H1 (cell line): Measurements from ENCODE around the gene ASPDH. TPM values are rescaled to one million over a fixed set of nuclear protein-coding genes. Genes with fewer than 3 reads are reported as not detected.

Experiments used
- CTCF ChIA-PET: fragments of 300-600 bp; sonication (Branson Sonifier 250); formaldehyde crosslinking; loops from one replicate; lab custom pipeline; 2021; ENCODE audit not compliant: partially characterized antibody; lab: Charles Lee
- POLR2A ChIA-PET: fragments of 300-600 bp; sonication (Branson Sonifier 250); formaldehyde crosslinking; loops from one replicate; lab custom pipeline; 2021; ENCODE audit warnings: inconsistent platforms; ENCODE audit not compliant: partially characterized antibody; lab: Charles Lee
- DNase-seq, 2 experiments: peaks; one replicate each; pipeline versions ENCODE4 v3.0.0 to v3.0.0-alpha.2; 2010 to 2022; ENCODE audit warnings: low spot score in 2 of 2, low read depth in 1 of 2, mixed read lengths in 1 of 2
- FAIRE-seq: peaks from 2 replicates; lab custom pipeline; 2011; peaks lifted over from hg19 to GRCh38; lab: Jason Lieb, UNC
- H2AFZ ChIP-seq: 2 replicates; pipeline ENCODE4 v1.8.1; 2012; ENCODE audit warnings: low read length, inconsistent platforms
- H2AK5ac ChIP-seq: 2 replicates; pipeline ENCODE4 v1.6.1; 2013; ENCODE audit warnings: low read depth, low read length
- H2BK120ac ChIP-seq: replicated peaks from 2 replicates; pipeline ENCODE3; 2013; ENCODE audit warnings: low read depth, low read length, inconsistent platforms
- H2BK12ac ChIP-seq: 2 replicates; pipeline ENCODE4 v1.6.1; 2013; ENCODE audit warnings: low read depth, low read length
- H2BK15ac ChIP-seq: 2 replicates; pipeline ENCODE4 v1.6.1; 2013; ENCODE audit warnings: low read length
- H2BK20ac ChIP-seq: 2 replicates; pipeline ENCODE4 v1.6.1; 2013; ENCODE audit warnings: low read length
- H2BK5ac ChIP-seq: 2 replicates; pipeline ENCODE4 v1.6.1; 2013; ENCODE audit warnings: low read depth, low read length
- H3K14ac ChIP-seq: 2 replicates; pipeline ENCODE4 v1.6.1; 2013; ENCODE audit warnings: inconsistent platforms; ENCODE audit not compliant: insufficient read length
- H3K18ac ChIP-seq: 2 replicates; pipeline ENCODE4 v1.6.1; 2013; ENCODE audit warnings: low read length; ENCODE audit errors: extremely low read depth
- H3K23ac ChIP-seq: 2 replicates; pipeline ENCODE4 v1.6.1; 2013; ENCODE audit warnings: inconsistent platforms; ENCODE audit not compliant: insufficient read length
- H3K23me2 ChIP-seq: 2 replicates; pipeline ENCODE4 v1.6.1; 2013; ENCODE audit warnings: low read depth, low read length
- H3K27ac ChIP-seq: 2 replicates; pipeline ENCODE4 v1.6.1; 2011; ENCODE audit warnings: low read depth, low read length, inconsistent platforms
- H3K27me3 ChIP-seq, 4 experiments: replicated peaks in 1 of 4; 1 replicate in 1 of 4; 2 replicates in 3 of 4; pipeline versions ENCODE4 v1.6.1 to v1.8.1; 2011 to 2013; ENCODE audit warnings: low read length in 3 of 4, mild to moderate bottlenecking in 3 of 4, inconsistent platforms in 2 of 4, mixed read lengths in 2 of 4, moderate library complexity in 1 of 4; ENCODE audit not compliant: control insufficient read depth in 3 of 4, insufficient read depth in 3 of 4; ENCODE audit errors: extremely low read depth in 1 of 4
- H3K36me3 ChIP-seq, 4 experiments: 2 replicates each; pipeline versions ENCODE4 v1.6.1 to v1.8.1; 2011 to 2013; ENCODE audit warnings: mild to moderate bottlenecking in 4 of 4, low read length in 3 of 4, moderate library complexity in 2 of 4, control low read depth in 1 of 4, inconsistent platforms in 1 of 4; ENCODE audit not compliant: insufficient read depth in 4 of 4, control insufficient read depth in 2 of 4
- H3K4ac ChIP-seq: replicated peaks from 2 replicates; pipeline ENCODE3; 2013; ENCODE audit warnings: low read length, low read depth, mixed read lengths, inconsistent platforms; ENCODE audit not compliant: insufficient read length
- H3K4me1 ChIP-seq, 4 experiments: replicated peaks in 1 of 4; 1 replicate in 1 of 4; 2 replicates in 3 of 4; pipeline versions ENCODE4 v1.6.1 to v1.8.1; 2011 to 2013; ENCODE audit warnings: low read length in 3 of 4, inconsistent platforms in 2 of 4, mixed read lengths in 1 of 4; ENCODE audit not compliant: insufficient read depth in 4 of 4, control insufficient read depth in 3 of 4
- H3K4me2 ChIP-seq, 2 experiments: 2 replicates each; pipeline versions ENCODE4 v1.6.1 to v1.8.1; 2011 to 2013; ENCODE audit warnings: low read depth in 2 of 2, low read length in 2 of 2, control low read depth in 1 of 2, inconsistent platforms in 1 of 2, mild to moderate bottlenecking in 1 of 2; ENCODE audit not compliant: insufficient read depth in 1 of 2
- H3K4me3 ChIP-seq, 4 experiments: fragments of 200-600, 300-600 bp in 1 of 4; sonication (generic), shearing (Covaris generic), sonication (Bioruptor Twin) in 1 of 4; 2 replicates each; pipeline versions ENCODE4 v1.5.1 to v1.8.1; 2011 to 2016; ENCODE audit warnings: low read length in 4 of 4, low read depth in 3 of 4, control low read depth in 2 of 4, inconsistent platforms in 2 of 4, mild to moderate bottlenecking in 2 of 4, mixed read lengths in 1 of 4, moderate library complexity in 1 of 4; ENCODE audit not compliant: insufficient read depth in 2 of 4; ENCODE audit errors: extremely low read depth in 1 of 4
- H3K56ac ChIP-seq: replicated peaks from 2 replicates; pipeline ENCODE3; 2013; ENCODE audit warnings: low read depth, mild to moderate bottlenecking, mixed read lengths, low read length, inconsistent platforms; ENCODE audit not compliant: insufficient read length
- H3K79me1 ChIP-seq: 2 replicates; pipeline ENCODE4 v1.6.1; 2013; ENCODE audit warnings: low read depth, low read length, control low read depth
- H3K79me2 ChIP-seq, 2 experiments: 2 replicates each; pipeline versions ENCODE4 v1.6.1 to v1.8.1; 2012 to 2013; ENCODE audit warnings: low read length in 2 of 2, mild to moderate bottlenecking in 2 of 2, inconsistent platforms in 1 of 2; ENCODE audit not compliant: insufficient read depth in 2 of 2, control insufficient read depth in 1 of 2
- H3K9ac ChIP-seq, 4 experiments: replicated peaks in 1 of 4; 1 replicate in 1 of 4; 2 replicates in 3 of 4; pipeline versions ENCODE4 v1.6.1 to v1.8.1; 2011 to 2013; ENCODE audit warnings: low read depth in 3 of 4, low read length in 3 of 4, control low read depth in 2 of 4, mild to moderate bottlenecking in 2 of 4, moderate library complexity in 2 of 4, inconsistent platforms in 1 of 4; ENCODE audit errors: extremely low read depth in 1 of 4
- H3K9me3 ChIP-seq, 2 experiments: 2 replicates each; pipeline versions ENCODE4 v1.6.1 to v1.8.1; 2012 to 2013; ENCODE audit warnings: mild to moderate bottlenecking in 2 of 2, moderate library complexity in 2 of 2, control low read depth in 1 of 2, inconsistent platforms in 1 of 2, low read depth in 1 of 2, low read length in 1 of 2, mixed read lengths in 1 of 2; ENCODE audit not compliant: insufficient read depth in 2 of 2
- H4K20me1 ChIP-seq, 2 experiments: replicated peaks in 1 of 2; 2 replicates each; pipeline versions ENCODE3 to v1.8.1; 2011 to 2013; ENCODE audit warnings: inconsistent platforms in 2 of 2, low read length in 2 of 2, mild to moderate bottlenecking in 1 of 2; ENCODE audit not compliant: insufficient read depth in 2 of 2, control insufficient read depth in 1 of 2
- H4K5ac ChIP-seq: 2 replicates; pipeline ENCODE4 v1.6.1; 2013; ENCODE audit warnings: low read length, low read depth, mixed read lengths, inconsistent platforms; ENCODE audit not compliant: insufficient read length
- H4K8ac ChIP-seq: 2 replicates; pipeline ENCODE4 v1.8.0; 2013; ENCODE audit warnings: mild to moderate bottlenecking, moderate library complexity, low read length, inconsistent platforms; ENCODE audit not compliant: insufficient read depth; ENCODE audit errors: extremely low read depth
- H4K91ac ChIP-seq: replicated peaks from 2 replicates; pipeline ENCODE3; 2013; ENCODE audit warnings: low read length, mixed read lengths, inconsistent platforms; ENCODE audit not compliant: insufficient read length
- JUN ChIP-seq: IDR thresholded peaks from 2 replicates; pipeline ENCODE4 v1.6.1; 2011; ENCODE audit warnings: low read depth, mild to moderate bottlenecking, improper control_type of control experiment, low read length
- POU5F1 ChIP-seq: IDR thresholded peaks from 2 replicates; pipeline ENCODE4 v1.6.1; 2011; ENCODE audit warnings: low read depth, mild to moderate bottlenecking, low read length, moderate library complexity
- WGBS, 2 experiments: shearing (Covaris generic) in 1 of 2; methylation state at CpG; one replicate each; pipeline versions ENCODE4 v1.1.6 to v1.1.7; 2013 to 2015; ENCODE audit warnings: low lambda C conversion rate in 2 of 2, mixed read lengths in 2 of 2, inconsistent platforms in 1 of 2, low coverage in 1 of 2, missing lambda C conversion rate in 1 of 2; ENCODE audit not compliant: insufficient replicate concordance in 2 of 2, insufficient coverage in 1 of 2, insufficient read length in 1 of 2; ENCODE audit errors: extremely low coverage in 1 of 2, missing lambda C conversion rate in 1 of 2; 5-methylcytosine and 5-hydroxymethylcytosine counted together
- polyA plus RNA-seq, 7 experiments: library from polyadenylated mRNA; depleted of rRNA in 3 of 7; stranded (reverse) in 5 of 7; unstranded in 2 of 7; fragments of >200 nt in 5 of 7; fragments of 200-250 nt in 2 of 7; gene quantifications; 1 replicate in 5 of 7; 2 replicates in 1 of 7; 4 replicates in 1 of 7; pipeline versions ENCODE4 v1.2.1 to v1.2.3, GENCODE V29; 2011 to 2013; ENCODE audit warnings: missing spikeins in 2 of 7, mixed read lengths in 2 of 7
- total RNA-seq: library from RNA; stranded (reverse); fragmentation: NEBNext Ultra II Directional; extraction: Animal tissue kit (Norgen Biotek cat#: 25700); gene quantifications from 2 replicates; pipeline ENCODE4 v1.2.1, GENCODE V29; 2021
- TF ChIP-seq, protein P1 (sequence below): IDR thresholded peaks from 2 replicates; pipeline ENCODE4 v1.6.1; 2012; ENCODE audit warnings: inconsistent platforms

ASPDH gene
- total and polyA plus RNA-seq, 2 of the 8 experiments (the other 6 are each of a cell fraction or from before 2014, with no cell fraction given): not detected

GRCh38 chr19:50495020-50495531, 18.6 kb downstream of the ASPDH start:
- Histone ChIP-seq H3K14ac (no peak overlapping the region), H2BK15ac (no peak overlapping the region), H2AK5ac (no peak overlapping the region), H2BK5ac (no peak overlapping the region), H3K27ac (no peak overlapping the region), H3K56ac (no peak overlapping the region), H2BK12ac (no peak overlapping the region), H3K27me3 (peaks cover 10 to 78% (median 66%) of the 10 kb centered on the region in 4 experiments), H3K79me2 (no peaks in the 10 kb centered on the region), H3K4ac (no peak overlapping the region), H2BK20ac (no peak overlapping the region), H3K4me1 (peaks cover 0 to 12% (median 6%) of the 10 kb centered on the region in 4 experiments; a peak in 5 of 7 replicates), H3K36me3 (no peaks in the 10 kb centered on the region), H3K18ac (no peak overlapping the region), H4K20me1 (no peaks in the 10 kb centered on the region), H3K79me1 (no peaks in the 10 kb centered on the region), H3K4me2 (no peak overlapping the region), H3K9ac (no peak overlapping the region), H4K5ac (no peak overlapping the region), H3K4me3 (no peak overlapping the region), H4K91ac (no peak overlapping the region), H2AFZ (no peak overlapping the region), H3K23ac (no peak overlapping the region), H3K23me2 (peaks cover 6% of the 10 kb centered on the region; the same call in 1 of the 2 replicates), H3K9me3 (no peaks in the 10 kb centered on the region), H4K8ac (no peak overlapping the region), H2BK120ac (no peak overlapping the region)
- FAIRE-seq: no peak
- ChIA-PET CTCF (interaction anchor here (1.1 to 2.5 kb wide), 4 partner anchors 8 to 62 kb away, joined by 3 to 12 read pairs (median 4); no protein-coding TSS in a partner anchor), POLR2A (no interaction called here)
- no peak for DNase-seq
- TF ChIP-seq POU5F1 (no peak), JUN (no peak)
- TF ChIP-seq, protein P1, sequence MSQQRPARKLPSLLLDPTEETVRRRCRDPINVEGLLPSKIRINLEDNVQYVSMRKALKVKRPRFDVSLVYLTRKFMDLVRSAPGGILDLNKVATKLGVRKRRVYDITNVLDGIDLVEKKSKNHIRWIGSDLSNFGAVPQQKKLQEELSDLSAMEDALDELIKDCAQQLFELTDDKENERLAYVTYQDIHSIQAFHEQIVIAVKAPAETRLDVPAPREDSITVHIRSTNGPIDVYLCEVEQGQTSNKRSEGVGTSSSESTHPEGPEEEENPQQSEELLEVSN: no peak
- WGBS, 2 experiments: 81% methylated on average over 5 of the region's 5 CpGs; no CpG with 5 or more reads in 1 of the 2 experiments
